SU-DHL-6 (cell line): ENCODE data around the gene ZNF316.

Experiments
- H2AFZ ChIP-seq: fragments of 200-600 bp; sonication (generic); 2 replicates; pipeline ENCODE4 v1.6.1; 2014; ENCODE audit warnings: low read depth, mild to moderate bottlenecking, moderate library complexity, mixed read lengths, antibody characterized with exemption, low read length; ENCODE audit not compliant: severe bottlenecking
- H3F3A ChIP-seq: fragments of 200-600 bp; shearing (Covaris generic); 2 replicates; pipeline ENCODE4 v1.6.0; 2016; ENCODE audit warnings: antibody characterized with exemption, mild to moderate bottlenecking; ENCODE audit not compliant: insufficient read depth
- H3K27ac ChIP-seq: fragments of 200-600 bp; sonication (generic); 2 replicates; pipeline ENCODE4 v1.5.1; 2016; ENCODE audit warnings: low read depth, mild to moderate bottlenecking, low read length, moderate library complexity, mixed read lengths
- H3K27me3 ChIP-seq: fragments of 200-600 bp; sonication (generic), shearing (Covaris generic); 2 replicates; pipeline ENCODE4 v1.6.0; 2014; ENCODE audit warnings: mild to moderate bottlenecking, low read length
- H3K36me3 ChIP-seq: fragments of 200-600 bp; sonication (generic); 2 replicates; pipeline ENCODE4 v1.6.1; 2014; ENCODE audit warnings: mild to moderate bottlenecking, low read length, mixed read lengths
- H3K4me2 ChIP-seq: fragments of 300-600, 200-600 bp; shearing (Covaris generic), sonication (generic); 2 replicates; pipeline ENCODE4 v1.6.0; 2014; ENCODE audit warnings: low read length, low read depth, mild to moderate bottlenecking; ENCODE audit not compliant: poor library complexity, severe bottlenecking
- H3K4me3 ChIP-seq: fragments of 200-600 bp; sonication (generic); 2 replicates; pipeline ENCODE4 v1.5.1; 2014; ENCODE audit warnings: antibody characterized with exemption, low read length, mild to moderate bottlenecking, mixed read lengths; ENCODE audit not compliant: insufficient read depth, poor library complexity, severe bottlenecking
- H3K79me2 ChIP-seq: fragments of 200-600 bp; sonication (generic); 2 replicates; pipeline ENCODE4 v1.6.1; 2014; ENCODE audit warnings: mild to moderate bottlenecking, low read length, moderate library complexity; ENCODE audit not compliant: insufficient read depth
- H3K9ac ChIP-seq: fragments of 200-600 bp; sonication (generic); 2 replicates; pipeline ENCODE4 v1.7.0; 2014; ENCODE audit warnings: mild to moderate bottlenecking, low read length
- H3K9me2 ChIP-seq: fragments of 200-600 bp; sonication (generic); replicated peaks from 2 replicates; pipeline ENCODE4 v1.6.1; 2014; ENCODE audit warnings: low read length; ENCODE audit not compliant: insufficient read depth
- H3K9me3 ChIP-seq: fragments of 200-600 bp; sonication (generic); 2 replicates; pipeline ENCODE4 v1.6.1; 2014; ENCODE audit warnings: low read length, mixed read lengths; ENCODE audit not compliant: insufficient read depth
- H4K20me1 ChIP-seq: fragments of 200-600 bp; sonication (generic); 2 replicates; pipeline ENCODE4 v1.6.1; 2014; ENCODE audit warnings: low read depth, mild to moderate bottlenecking, antibody characterized with exemption, low read length, moderate library complexity, mixed read lengths
- CTCF ChIP-seq: fragments of 200-600 bp; sonication (generic); IDR thresholded peaks from one replicate; pipeline ENCODE4 v1.5.1; 2017; ENCODE audit warnings: antibody characterized with exemption, mild to moderate bottlenecking, low read length, moderate library complexity; ENCODE audit not compliant: insufficient read depth, poor library complexity, severe bottlenecking
- EZH2phosphoT487 ChIP-seq: fragments of 200-600 bp; sonication (generic), shearing (Covaris generic); conservative IDR thresholded peaks from 2 replicates; pipeline ENCODE4 v1.6.1; 2018; ENCODE audit warnings: mild to moderate bottlenecking, antibody characterized with exemption, low read length, moderate library complexity, mixed read lengths

The ZNF316 gene

GRCh38 chr7:6680146-6680545, 43.0 kb downstream of the ZNF316 start:
- H3K9me3 ChIP-seq = peaks cover 62% of the 10 kb centered on the region; the same call in 1 of the 2 replicates
- TF ChIP-seq CTCF (no peak), EZH2phosphoT487 (no peak)
- no peaks in the 10 kb centered on the region for H3F3A ChIP-seq
- H3K27ac ChIP-seq = no peak overlapping the region
- H2AFZ ChIP-seq = no peak overlapping the region
- peaks cover 10% of the 10 kb centered on the region for H3K36me3 ChIP-seq
- no peak overlapping the region for H3K9ac ChIP-seq
- no peak overlapping the region for H3K4me3 ChIP-seq
- H3K79me2 ChIP-seq = no peaks in the 10 kb centered on the region
- no peaks in the 10 kb centered on the region for H3K27me3 ChIP-seq
- no peaks in the 10 kb centered on the region for H4K20me1 ChIP-seq
- no peak overlapping the region for H3K4me2 ChIP-seq
- no peaks in the 10 kb centered on the region for H3K9me2 ChIP-seq

- Histone ChIP-seq H3K9me3 (peaks cover 91% of the 10 kb centered on the region), H3K9ac (no peak overlapping the region), H2AFZ (no peak overlapping the region), H4K20me1 (no peaks in the 10 kb centered on the region), H3K36me3 (peaks cover 94% of the 10 kb centered on the region), H3F3A (no peaks in the 10 kb centered on the region), H3K79me2 (no peaks in the 10 kb centered on the region), H3K27ac (no peak overlapping the region), H3K27me3 (no peaks in the 10 kb centered on the region), H3K4me3 (no peak overlapping the region), H3K4me2 (no peak overlapping the region), H3K9me2 (no peaks in the 10 kb centered on the region)
- TF ChIP-seq EZH2phosphoT487 = no peak
- no peak for TF ChIP-seq CTCF
Observed at GRCh38 chr7:6691103-6691502, 54.0 kb downstream of the ZNF316 start.

- Histone ChIP-seq H3K9ac (no peak overlapping the region), H3K9me2 (no peaks in the 10 kb centered on the region), H3K79me2 (no peaks in the 10 kb centered on the region), H2AFZ (no peak overlapping the region), H3K4me3 (no peak overlapping the region), H3K27me3 (no peaks in the 10 kb centered on the region), H3F3A (no peaks in the 10 kb centered on the region), H4K20me1 (no peaks in the 10 kb centered on the region), H3K36me3 (peaks cover 95% of the 10 kb centered on the region), H3K4me2 (no peak overlapping the region), H3K9me3 (peaks cover 90% of the 10 kb centered on the region), H3K27ac (no peak overlapping the region)
- TF ChIP-seq CTCF (no peak), EZH2phosphoT487 (no peak)
Observed at GRCh38 chr7:6691609-6692106, 54.5 kb downstream of the ZNF316 start.
